ENCODE measurements around the gene SAMD14.

DNA sequence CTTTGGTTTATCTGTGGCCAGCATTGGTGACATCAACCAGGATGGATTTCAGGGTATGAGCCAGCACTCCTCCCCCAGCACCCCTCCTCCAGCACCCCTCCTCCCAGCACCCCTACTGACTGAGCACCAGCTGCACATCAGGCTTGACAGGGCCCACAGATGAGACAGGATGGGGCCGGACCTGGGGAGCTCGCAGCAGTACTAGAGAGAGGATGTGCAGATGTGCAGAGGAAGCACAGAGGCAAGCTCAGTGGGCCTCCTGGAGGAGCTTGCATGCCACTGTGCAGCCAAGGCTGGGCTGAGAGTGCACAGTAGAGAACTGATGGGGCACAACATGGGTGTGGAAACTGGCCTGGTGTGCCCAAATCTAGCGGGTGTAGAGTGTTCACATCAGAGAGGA, 57.8 kb downstream of the SAMD14 start:
- TF ChIP-seq SP1 (IDR thresholded peaks at IDR 0.05; ENCODE audit: low read depth, low read length) (no peak), CBX5 (IDR thresholded peaks at IDR 0.05; ENCODE audit: low read depth) (no peak), MTA3 (IDR thresholded peaks at IDR 0.05; ENCODE audit: borderline replicate concordance, low read length) (no peak), PML (IDR thresholded peaks at IDR 0.05; ENCODE audit: low read length) (no peak), POLR2AphosphoS5 (IDR thresholded peaks at IDR 0.05; ENCODE audit: low read length) (no peak), BHLHE40 (IDR thresholded peaks at IDR 0.05; ENCODE audit: borderline replicate concordance in 1 of 2, low read depth in 2 of 2, low read length in 1 of 2) (no peak)
- TF ChIP-seq, protein P1, sequence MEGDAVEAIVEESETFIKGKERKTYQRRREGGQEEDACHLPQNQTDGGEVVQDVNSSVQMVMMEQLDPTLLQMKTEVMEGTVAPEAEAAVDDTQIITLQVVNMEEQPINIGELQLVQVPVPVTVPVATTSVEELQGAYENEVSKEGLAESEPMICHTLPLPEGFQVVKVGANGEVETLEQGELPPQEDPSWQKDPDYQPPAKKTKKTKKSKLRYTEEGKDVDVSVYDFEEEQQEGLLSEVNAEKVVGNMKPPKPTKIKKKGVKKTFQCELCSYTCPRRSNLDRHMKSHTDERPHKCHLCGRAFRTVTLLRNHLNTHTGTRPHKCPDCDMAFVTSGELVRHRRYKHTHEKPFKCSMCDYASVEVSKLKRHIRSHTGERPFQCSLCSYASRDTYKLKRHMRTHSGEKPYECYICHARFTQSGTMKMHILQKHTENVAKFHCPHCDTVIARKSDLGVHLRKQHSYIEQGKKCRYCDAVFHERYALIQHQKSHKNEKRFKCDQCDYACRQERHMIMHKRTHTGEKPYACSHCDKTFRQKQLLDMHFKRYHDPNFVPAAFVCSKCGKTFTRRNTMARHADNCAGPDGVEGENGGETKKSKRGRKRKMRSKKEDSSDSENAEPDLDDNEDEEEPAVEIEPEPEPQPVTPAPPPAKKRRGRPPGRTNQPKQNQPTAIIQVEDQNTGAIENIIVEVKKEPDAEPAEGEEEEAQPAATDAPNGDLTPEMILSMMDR (IDR thresholded peaks at IDR 0.05 in 2 of 3, conservative IDR thresholded peaks at IDR 0.05 in 1 of 3; ENCODE audit: control insufficient read depth in 2 of 3, extremely low read depth in 1 of 3, insufficient read depth in 1 of 3, low read depth in 3 of 3, low read length in 3 of 3): no peak
- TF ChIP-seq, protein P2, sequence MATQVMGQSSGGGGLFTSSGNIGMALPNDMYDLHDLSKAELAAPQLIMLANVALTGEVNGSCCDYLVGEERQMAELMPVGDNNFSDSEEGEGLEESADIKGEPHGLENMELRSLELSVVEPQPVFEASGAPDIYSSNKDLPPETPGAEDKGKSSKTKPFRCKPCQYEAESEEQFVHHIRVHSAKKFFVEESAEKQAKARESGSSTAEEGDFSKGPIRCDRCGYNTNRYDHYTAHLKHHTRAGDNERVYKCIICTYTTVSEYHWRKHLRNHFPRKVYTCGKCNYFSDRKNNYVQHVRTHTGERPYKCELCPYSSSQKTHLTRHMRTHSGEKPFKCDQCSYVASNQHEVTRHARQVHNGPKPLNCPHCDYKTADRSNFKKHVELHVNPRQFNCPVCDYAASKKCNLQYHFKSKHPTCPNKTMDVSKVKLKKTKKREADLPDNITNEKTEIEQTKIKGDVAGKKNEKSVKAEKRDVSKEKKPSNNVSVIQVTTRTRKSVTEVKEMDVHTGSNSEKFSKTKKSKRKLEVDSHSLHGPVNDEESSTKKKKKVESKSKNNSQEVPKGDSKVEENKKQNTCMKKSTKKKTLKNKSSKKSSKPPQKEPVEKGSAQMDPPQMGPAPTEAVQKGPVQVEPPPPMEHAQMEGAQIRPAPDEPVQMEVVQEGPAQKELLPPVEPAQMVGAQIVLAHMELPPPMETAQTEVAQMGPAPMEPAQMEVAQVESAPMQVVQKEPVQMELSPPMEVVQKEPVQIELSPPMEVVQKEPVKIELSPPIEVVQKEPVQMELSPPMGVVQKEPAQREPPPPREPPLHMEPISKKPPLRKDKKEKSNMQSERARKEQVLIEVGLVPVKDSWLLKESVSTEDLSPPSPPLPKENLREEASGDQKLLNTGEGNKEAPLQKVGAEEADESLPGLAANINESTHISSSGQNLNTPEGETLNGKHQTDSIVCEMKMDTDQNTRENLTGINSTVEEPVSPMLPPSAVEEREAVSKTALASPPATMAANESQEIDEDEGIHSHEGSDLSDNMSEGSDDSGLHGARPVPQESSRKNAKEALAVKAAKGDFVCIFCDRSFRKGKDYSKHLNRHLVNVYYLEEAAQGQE (IDR thresholded peaks at IDR 0.05; ENCODE audit: low read depth, low read length): no peak
- TF ChIP-seq, protein P3, sequence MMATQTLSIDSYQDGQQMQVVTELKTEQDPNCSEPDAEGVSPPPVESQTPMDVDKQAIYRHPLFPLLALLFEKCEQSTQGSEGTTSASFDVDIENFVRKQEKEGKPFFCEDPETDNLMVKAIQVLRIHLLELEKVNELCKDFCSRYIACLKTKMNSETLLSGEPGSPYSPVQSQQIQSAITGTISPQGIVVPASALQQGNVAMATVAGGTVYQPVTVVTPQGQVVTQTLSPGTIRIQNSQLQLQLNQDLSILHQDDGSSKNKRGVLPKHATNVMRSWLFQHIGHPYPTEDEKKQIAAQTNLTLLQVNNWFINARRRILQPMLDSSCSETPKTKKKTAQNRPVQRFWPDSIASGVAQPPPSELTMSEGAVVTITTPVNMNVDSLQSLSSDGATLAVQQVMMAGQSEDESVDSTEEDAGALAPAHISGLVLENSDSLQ (IDR thresholded peaks at IDR 0.05): no peak

All from GM12878 (cell line).